Ishikawa (cell line): Measurements from ENCODE around the gene IGFBP2.

Experiments
- CEBPB ChIP-seq: IDR thresholded peaks from 2 replicates; pipeline ENCODE4 v1.6.1; 2012
- CREB1 ChIP-seq: IDR thresholded peaks from 2 replicates; pipeline ENCODE4 v1.6.1; 2012; ENCODE audit warnings: low read depth
- EGR1 ChIP-seq: IDR thresholded peaks from 2 replicates; pipeline ENCODE4 v1.6.1; 2012
- EP300 ChIP-seq: IDR thresholded peaks from 2 replicates; pipeline ENCODE4 v1.6.1; 2012; ENCODE audit warnings: borderline replicate concordance
- FOXM1 ChIP-seq: IDR thresholded peaks from 2 replicates; pipeline ENCODE4 v1.6.1; 2012; ENCODE audit warnings: low read depth, borderline replicate concordance
- NFIC ChIP-seq: IDR thresholded peaks from 2 replicates; pipeline ENCODE4 v1.6.1; 2012
- RAD21 ChIP-seq: IDR thresholded peaks from 2 replicates; pipeline ENCODE4 v1.6.1; 2012; ENCODE audit warnings: low read depth
- TAF1 ChIP-seq: IDR thresholded peaks from 2 replicates; pipeline ENCODE4 v1.6.1; 2012; ENCODE audit warnings: low read depth, mild to moderate bottlenecking
- TCF12 ChIP-seq: IDR thresholded peaks from 2 replicates; pipeline ENCODE4 v1.6.1; 2012; ENCODE audit warnings: low read depth
- TEAD4 ChIP-seq: IDR thresholded peaks from 2 replicates; pipeline ENCODE4 v1.6.1; 2012
- YY1 ChIP-seq: IDR thresholded peaks from 2 replicates; pipeline ENCODE4 v1.6.1; 2012; ENCODE audit warnings: low read depth
- ZBTB7A ChIP-seq: IDR thresholded peaks from 2 replicates; pipeline ENCODE4 v1.6.1; 2012; ENCODE audit warnings: low read depth
- TF ChIP-seq, protein P1 (sequence below): IDR thresholded peaks from 2 replicates; pipeline ENCODE4 v1.6.1; 2012
- TF ChIP-seq, protein P2 (sequence below): IDR thresholded peaks from 2 replicates; pipeline ENCODE4 v1.6.1; 2012; ENCODE audit warnings: low read depth, mild to moderate bottlenecking
- TF ChIP-seq, protein P3 (sequence below): IDR thresholded peaks from 2 replicates; pipeline ENCODE4 v1.6.1; 2012

IGFBP2 gene

GRCh38 chr2:216621292-216621691 lies 11.9 kb upstream of the IGFBP2 start:
- TF ChIP-seq TAF1: no peak

DNA sequence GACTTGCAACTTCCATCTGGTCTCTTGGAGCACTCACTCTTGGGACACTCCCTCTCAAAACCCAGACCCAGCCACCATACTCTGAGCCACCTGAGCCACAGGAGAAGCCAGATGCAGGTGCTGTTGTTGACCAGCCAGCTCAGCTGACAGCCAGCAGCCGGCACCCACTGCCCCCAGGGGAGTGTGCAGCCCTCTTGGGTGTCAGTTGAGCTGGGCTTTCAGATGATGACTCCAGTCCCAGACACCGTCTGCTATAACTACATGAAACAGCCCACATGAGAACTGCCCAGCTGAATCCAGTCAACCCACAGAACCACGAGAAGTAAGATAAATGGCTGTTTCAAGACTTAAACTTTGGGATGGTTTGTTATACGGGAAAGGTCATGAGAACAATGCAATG lies 10.7 kb upstream of the IGFBP2 start:
- TF ChIP-seq CREB1 (no peak), EP300 (no peak), NFIC (no peak), TAF1 (no peak), TEAD4 (no peak), YY1 (no peak), TCF12 (no peak), CEBPB (no peak), FOXM1 (no peak), RAD21 (no peak), ZBTB7A (no peak)
- TF ChIP-seq, protein P1, sequence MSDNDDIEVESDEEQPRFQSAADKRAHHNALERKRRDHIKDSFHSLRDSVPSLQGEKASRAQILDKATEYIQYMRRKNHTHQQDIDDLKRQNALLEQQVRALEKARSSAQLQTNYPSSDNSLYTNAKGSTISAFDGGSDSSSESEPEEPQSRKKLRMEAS: no peak
- TF ChIP-seq, protein P2, sequence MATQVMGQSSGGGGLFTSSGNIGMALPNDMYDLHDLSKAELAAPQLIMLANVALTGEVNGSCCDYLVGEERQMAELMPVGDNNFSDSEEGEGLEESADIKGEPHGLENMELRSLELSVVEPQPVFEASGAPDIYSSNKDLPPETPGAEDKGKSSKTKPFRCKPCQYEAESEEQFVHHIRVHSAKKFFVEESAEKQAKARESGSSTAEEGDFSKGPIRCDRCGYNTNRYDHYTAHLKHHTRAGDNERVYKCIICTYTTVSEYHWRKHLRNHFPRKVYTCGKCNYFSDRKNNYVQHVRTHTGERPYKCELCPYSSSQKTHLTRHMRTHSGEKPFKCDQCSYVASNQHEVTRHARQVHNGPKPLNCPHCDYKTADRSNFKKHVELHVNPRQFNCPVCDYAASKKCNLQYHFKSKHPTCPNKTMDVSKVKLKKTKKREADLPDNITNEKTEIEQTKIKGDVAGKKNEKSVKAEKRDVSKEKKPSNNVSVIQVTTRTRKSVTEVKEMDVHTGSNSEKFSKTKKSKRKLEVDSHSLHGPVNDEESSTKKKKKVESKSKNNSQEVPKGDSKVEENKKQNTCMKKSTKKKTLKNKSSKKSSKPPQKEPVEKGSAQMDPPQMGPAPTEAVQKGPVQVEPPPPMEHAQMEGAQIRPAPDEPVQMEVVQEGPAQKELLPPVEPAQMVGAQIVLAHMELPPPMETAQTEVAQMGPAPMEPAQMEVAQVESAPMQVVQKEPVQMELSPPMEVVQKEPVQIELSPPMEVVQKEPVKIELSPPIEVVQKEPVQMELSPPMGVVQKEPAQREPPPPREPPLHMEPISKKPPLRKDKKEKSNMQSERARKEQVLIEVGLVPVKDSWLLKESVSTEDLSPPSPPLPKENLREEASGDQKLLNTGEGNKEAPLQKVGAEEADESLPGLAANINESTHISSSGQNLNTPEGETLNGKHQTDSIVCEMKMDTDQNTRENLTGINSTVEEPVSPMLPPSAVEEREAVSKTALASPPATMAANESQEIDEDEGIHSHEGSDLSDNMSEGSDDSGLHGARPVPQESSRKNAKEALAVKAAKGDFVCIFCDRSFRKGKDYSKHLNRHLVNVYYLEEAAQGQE: no peak
- TF ChIP-seq, protein P3, sequence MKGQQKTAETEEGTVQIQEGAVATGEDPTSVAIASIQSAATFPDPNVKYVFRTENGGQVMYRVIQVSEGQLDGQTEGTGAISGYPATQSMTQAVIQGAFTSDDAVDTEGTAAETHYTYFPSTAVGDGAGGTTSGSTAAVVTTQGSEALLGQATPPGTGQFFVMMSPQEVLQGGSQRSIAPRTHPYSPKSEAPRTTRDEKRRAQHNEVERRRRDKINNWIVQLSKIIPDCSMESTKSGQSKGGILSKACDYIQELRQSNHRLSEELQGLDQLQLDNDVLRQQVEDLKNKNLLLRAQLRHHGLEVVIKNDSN: no peak

DNA sequence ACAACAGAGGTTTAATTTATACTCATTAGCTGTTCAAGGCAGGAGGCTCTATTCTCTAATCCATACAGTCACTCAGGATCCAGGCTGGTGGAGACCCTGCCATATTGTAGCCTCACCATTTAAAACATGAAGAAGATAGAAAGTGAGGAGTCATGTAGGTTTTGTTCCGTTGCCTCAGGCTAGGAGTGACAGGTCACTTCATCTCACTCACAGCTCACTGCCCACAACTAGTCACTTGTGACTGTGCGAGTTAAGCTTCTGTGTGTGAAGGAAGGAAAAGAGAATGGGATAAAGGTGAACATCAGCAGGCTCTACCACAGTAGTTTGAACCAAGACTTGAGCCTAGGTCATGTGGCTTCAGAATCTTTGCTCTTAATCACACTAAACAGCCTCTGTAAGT lies 9.0 kb upstream of the IGFBP2 start:
- TF ChIP-seq TAF1 (no peak), TCF12 (no peak), RAD21 (no peak), CREB1 (no peak), TEAD4 (no peak), EP300 (no peak)
- TF ChIP-seq, protein P3: no peak

GRCh38 chr2:216626168-216626874 lies 6.9 kb upstream of the IGFBP2 start:
- TF ChIP-seq CREB1 (no peak), NFIC (no peak), RAD21 (no peak), TAF1 (no peak), EGR1 (no peak), YY1 (no peak), TEAD4 (no peak), ZBTB7A (no peak), TCF12 (no peak), FOXM1 (no peak)
- TF ChIP-seq, protein P1: no peak
- TF ChIP-seq, protein P3: no peak
- TF ChIP-seq, protein P2: no peak

DNA sequence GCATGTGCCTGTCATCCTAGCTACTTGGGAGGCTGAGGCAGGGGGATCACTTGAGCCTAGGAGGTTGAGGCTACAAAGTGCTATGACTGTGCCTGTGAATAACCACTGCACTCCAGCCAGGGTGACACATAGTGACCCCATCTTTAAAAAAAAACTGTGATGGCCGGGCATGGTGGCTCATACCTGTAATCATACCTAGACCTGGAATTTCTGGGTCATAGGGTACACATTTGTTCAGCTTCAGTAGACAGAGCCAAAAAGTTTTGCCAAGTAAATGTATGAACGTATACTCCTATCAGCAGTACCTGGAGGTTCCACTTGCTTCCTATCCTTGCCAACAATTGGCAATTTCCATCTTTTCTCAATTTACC lies 6.4 kb upstream of the IGFBP2 start:
- TF ChIP-seq, protein P1: no peak
- TF ChIP-seq EGR1 (no peak), TAF1 (no peak), EP300 (no peak), CREB1 (no peak), TEAD4 (no peak), CEBPB (no peak), ZBTB7A (no peak), YY1 (no peak), NFIC (no peak), FOXM1 (no peak), RAD21 (no peak), TCF12 (no peak)
- TF ChIP-seq, protein P2: no peak
- TF ChIP-seq, protein P3: no peak
